ENCODE results near the gene TMEM178A. TPM values are rescaled to one million over a fixed set of nuclear protein-coding genes. Genes with fewer than 3 reads are reported as not detected.

TMEM178A gene
- total and polyA plus RNA-seq, 2 of the 4 experiments (the other 2 are of a cell fraction) = 0.18 to 1.8 TPM

- Histone ChIP-seq H3K18ac (ENCODE audit: low read depth, low read length) (no peak overlapping the region), H3K27ac (ENCODE audit: insufficient read depth, low read length) (no peak overlapping the region), H3K4me3 (ENCODE audit: insufficient read depth, low read depth, low read length) (no peak overlapping the region), H2AK9ac (replicated peaks; ENCODE audit: low read depth, low read length, poor library complexity) (no peak overlapping the region), H3K14ac (replicated peaks; ENCODE audit: low read depth, low read length) (no peak overlapping the region), H3K9ac (ENCODE audit: low read depth, low read length) (no peak overlapping the region), H3K4ac (ENCODE audit: low read depth, low read length) (no peak overlapping the region), H3K56ac (ENCODE audit: extremely low read depth, insufficient read depth, low read length) (no peak overlapping the region), H2BK5ac (ENCODE audit: low read depth, low read length, poor library complexity, severe bottlenecking) (no peak overlapping the region), H2BK20ac (ENCODE audit: low read depth, low read length) (no peak overlapping the region), H3K4me1 (ENCODE audit: control insufficient read depth, insufficient read depth, low read length) (no peaks in the 10 kb centered on the region), H3K79me1 (ENCODE audit: low read depth in 1 of 2, low read length in 2 of 2) (no peaks in the 10 kb centered on the region), H2AK5ac (ENCODE audit: low read depth, low read length) (no peak overlapping the region), H4K91ac (ENCODE audit: insufficient read depth, low read depth, low read length) (no peak overlapping the region), H3K36me3 (ENCODE audit: control insufficient read depth, insufficient read depth, low read length) (no peaks in the 10 kb centered on the region), H4K20me1 (ENCODE audit: insufficient read depth, low read length) (no peaks in the 10 kb centered on the region), H2BK120ac (ENCODE audit: low read depth, low read length) (no peak overlapping the region), H3K4me2 (ENCODE audit: low read depth, low read length) (no peak overlapping the region), H3K9me3 (ENCODE audit: control insufficient read depth, insufficient read depth, low read length) (no peaks in the 10 kb centered on the region), H2AFZ (replicated peaks; ENCODE audit: low read length, poor library complexity) (no peak overlapping the region), H3K9me1 (ENCODE audit: insufficient read depth, low read length) (no peaks in the 10 kb centered on the region), H2BK15ac (ENCODE audit: low read depth, low read length) (no peak overlapping the region), H4K5ac (ENCODE audit: low read depth, low read length) (no peak overlapping the region), H4K8ac (ENCODE audit: low read depth in 2 of 2, low read length in 2 of 2) (no peak overlapping the region), H3K27me3 (ENCODE audit: control insufficient read depth, insufficient read depth, low read length) (no peaks in the 10 kb centered on the region), H3K23ac (ENCODE audit: low read depth, low read length) (no peak overlapping the region)
- ATAC-seq (ENCODE audit: low read depth) = no peak
- dilution Hi-C loops (cut with HindIII; ENCODE audit: low sequenced_read_pairs, unreplicated experiment) = no loop called here
- CTCF ChIA-PET = interaction anchor here (0.7 to 2.9 kb wide), 3 partner anchors 12 to 420 kb away, joined by 3 to 17 read pairs (median 6); no protein-coding TSS in a partner anchor
- POLR2A ChIA-PET (ENCODE audit: unreplicated experiment) = no interaction called here
- TF ChIP-seq BHLHE40 (IDR thresholded peaks at IDR 0.05; ENCODE audit: low read depth, low read length) (no peak), RAD21 (IDR thresholded peaks at IDR 0.05; ENCODE audit: low read length) (no peak), MAZ (IDR thresholded peaks at IDR 0.05; ENCODE audit: borderline replicate concordance, low read depth, low read length) (no peak), RFX5 (IDR thresholded peaks at IDR 0.05; ENCODE audit: low read depth, low read length) (no peak), USF2 (IDR thresholded peaks at IDR 0.05; ENCODE audit: low read depth, low read length) (no peak), CHD1 (IDR thresholded peaks at IDR 0.05; ENCODE audit: low read depth, low read length) (no peak), POLR2A (IDR thresholded peaks at IDR 0.05; ENCODE audit: low read depth, low read length) (no peak), CEBPB (IDR thresholded peaks at IDR 0.05; ENCODE audit: low read depth, low read length) (no peak), FOS (IDR thresholded peaks at IDR 0.05; ENCODE audit: low read depth, low read length) (no peak), ELK1 (IDR thresholded peaks at IDR 0.05; ENCODE audit: borderline replicate concordance, low read depth, low read length) (no peak), RCOR1 (IDR thresholded peaks at IDR 0.05; ENCODE audit: insufficient replicate concordance, low read length) (no peak)
- no peak for DNase-seq
- in situ Hi-C loops (cut with MboI; ENCODE audit: low sequenced_read_pairs) = no loop called here
- intact Hi-C loops (cut with micrococcal nuclease) = no loop called here
- no TSS peak for BruUV-seq (replicated peaks)
These were observed 49.4 kb downstream of the TMEM178A start for GRCh38 chr2:39715095-39715494.

Data from IMR-90 (cell line).